Measurements from ENCODE around the gene GLUD2.

GLUD2 gene

DNA sequence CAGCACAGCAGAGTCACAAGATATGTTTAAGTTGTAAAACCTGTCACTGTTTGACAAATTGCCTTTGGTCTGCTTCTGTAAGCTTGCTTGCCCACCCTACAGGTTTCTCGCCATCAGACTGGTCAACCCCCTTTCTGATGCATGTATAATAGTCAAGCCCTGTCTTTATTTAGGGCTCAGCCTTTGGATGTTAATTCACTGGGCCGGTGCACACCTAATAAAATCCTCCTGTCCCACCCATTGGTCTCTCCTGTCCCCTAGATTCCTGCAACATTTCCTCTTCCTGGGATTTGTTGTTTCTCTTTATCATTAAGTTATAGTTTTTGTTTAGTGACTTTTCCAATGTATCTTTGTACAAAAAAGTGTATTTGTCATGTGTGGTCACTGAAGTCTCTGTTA is 38.2 kb downstream of the GLUD2 start:
- Histone ChIP-seq H3K4me1 (ENCODE audit: control insufficient read depth, insufficient read depth, low read length, poor library complexity, severe bottlenecking) (no peaks in the 10 kb centered on the region), H3K4me3 (ENCODE audit: insufficient read depth, low read depth, low read length, poor library complexity, severe bottlenecking) (no peak overlapping the region), H3K36me3 (ENCODE audit: control insufficient read depth, insufficient read depth, low read length) (no peaks in the 10 kb centered on the region), H3K27ac (ENCODE audit: insufficient read depth, low read length, poor library complexity, severe bottlenecking) (no peak overlapping the region), H3K9me3 (ENCODE audit: control insufficient read depth, low read length) (no peaks in the 10 kb centered on the region), H3K27me3 (replicated peaks; ENCODE audit: control insufficient read depth, insufficient read depth, low read length, poor library complexity, severe bottlenecking) (no peaks in the 10 kb centered on the region)
- no peak for DNase-seq

DNA sequence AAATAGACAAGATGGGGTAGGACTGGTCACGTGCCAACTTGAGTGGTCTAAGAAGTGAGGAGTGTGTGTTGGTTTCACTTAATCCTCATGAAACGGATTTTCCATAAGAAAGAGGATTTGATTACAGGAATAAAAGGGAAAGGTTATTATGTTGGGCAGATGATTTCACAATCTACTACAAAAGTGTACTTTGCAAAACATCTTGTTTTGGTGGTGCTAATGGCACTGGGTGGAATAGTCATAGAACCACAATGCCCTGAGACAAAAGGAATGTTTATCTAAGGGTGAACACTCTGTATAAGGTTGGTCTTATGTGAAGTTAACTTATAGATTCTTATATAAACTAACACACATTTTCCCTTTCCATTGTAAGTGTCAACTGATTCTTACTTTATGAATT is 45.6 kb downstream of the GLUD2 start:
- H3K4me3 ChIP-seq (ENCODE audit: insufficient read depth, low read depth, low read length, poor library complexity, severe bottlenecking), result no peak overlapping the region
- DNase-seq, result no peak
- no peaks in the 10 kb centered on the region for H3K4me1 ChIP-seq (ENCODE audit: control insufficient read depth, insufficient read depth, low read length, poor library complexity, severe bottlenecking)
- H3K36me3 ChIP-seq (ENCODE audit: control insufficient read depth, insufficient read depth, low read length), result no peaks in the 10 kb centered on the region
- H3K27me3 ChIP-seq (replicated peaks; ENCODE audit: control insufficient read depth, insufficient read depth, low read length, poor library complexity, severe bottlenecking), result no peaks in the 10 kb centered on the region
- no peaks in the 10 kb centered on the region for H3K9me3 ChIP-seq (ENCODE audit: control insufficient read depth, low read length)
- no peak overlapping the region for H3K27ac ChIP-seq (ENCODE audit: insufficient read depth, low read length, poor library complexity, severe bottlenecking)

All from effector memory CD4-positive, alpha-beta T cell (primary cell).